ENCODE results near the gene IGFBP6.
"Not testable (repeated sequence)": the region's sequence is repeated elsewhere in the genome, so short reads cannot be mapped to it uniquely, and the experiment has no call there.

IGFBP6 gene

GRCh38 chr12:53102883-53103807 lies 5.7 kb downstream of the IGFBP6 start, which contains the start of gene SOAT2:
Gene SOAT2, plus strand, starts transcription at chr12:53103486. Its CDS starts 92 bp downstream, at chr12:53103578.
- DNase-seq (ENCODE audit: low read depth): no peak
- no peak within 1 kb of the TSS for H3K4me3 ChIP-seq (replicated peaks; ENCODE audit: low read depth, low read length)

GRCh38 chr12:53103860-53104305 lies 6.4 kb downstream of the IGFBP6 start:
- no peak overlapping the region for H3K4me3 ChIP-seq (replicated peaks; ENCODE audit: low read depth, low read length)
- DNase-seq (ENCODE audit: low read depth): no peak
- TF ChIP-seq CTCF (IDR thresholded peaks at IDR 0.05; ENCODE audit: low read length, missing control alignments): no peak

More at GRCh38 chr12:53102883-53103807, 5.7 kb downstream of the IGFBP6 start, which contains the start of gene SOAT2:
- no peak for TF ChIP-seq CTCF (IDR thresholded peaks at IDR 0.05; ENCODE audit: low read length, missing control alignments)

GRCh38 chr12:53105256-53105655 lies 7.8 kb downstream of the IGFBP6 start:
- no peak for DNase-seq (ENCODE audit: low read depth)
- no peak overlapping the region for H3K4me3 ChIP-seq (replicated peaks; ENCODE audit: low read depth, low read length)
- TF ChIP-seq CTCF (IDR thresholded peaks at IDR 0.05; ENCODE audit: low read length, missing control alignments): no peak

GRCh38 chr12:53105712-53106439 lies 8.4 kb downstream of the IGFBP6 start:
- no peak for TF ChIP-seq CTCF (IDR thresholded peaks at IDR 0.05; ENCODE audit: low read length, missing control alignments)
- DNase-seq (ENCODE audit: low read depth): no peak
- no peak overlapping the region for H3K4me3 ChIP-seq (replicated peaks; ENCODE audit: low read depth, low read length)

- TF ChIP-seq CTCF (IDR thresholded peaks at IDR 0.05; ENCODE audit: low read length, missing control alignments): no peak
- no peak overlapping the region for H3K4me3 ChIP-seq (replicated peaks; ENCODE audit: low read depth, low read length)
- DNase-seq (ENCODE audit: low read depth): no peak
Observed at GRCh38 chr12:53107122-53107521, 9.7 kb downstream of the IGFBP6 start.

- not testable (repeated sequence) for H3K4me3 ChIP-seq (replicated peaks; ENCODE audit: low read depth, low read length); DNase-seq (ENCODE audit: low read depth)
Observed at GRCh38 chr12:53112431-53112830, 15.0 kb downstream of the IGFBP6 start.

GRCh38 chr12:53113136-53113705 lies 15.8 kb downstream of the IGFBP6 start:
- TF ChIP-seq CTCF (IDR thresholded peaks at IDR 0.05; ENCODE audit: low read length, missing control alignments): no peak
- no peak overlapping the region for H3K4me3 ChIP-seq (replicated peaks; ENCODE audit: low read depth, low read length)
- DNase-seq (ENCODE audit: low read depth): no peak
